ENCODE data around the gene PRDM12. TPM values are rescaled to one million over a fixed set of nuclear protein-coding genes. Genes with fewer than 3 reads are reported as not detected.

Gene PRDM12
- total and polyA plus RNA-seq, 9 donors: not detected

- no peak overlapping the region for H3K4me3 ChIP-seq (ENCODE audit: low read length)
- H3K4me1 ChIP-seq (ENCODE audit: control insufficient read depth, insufficient read depth, low read length): no peaks in the 10 kb centered on the region
- H3K36me3 ChIP-seq (ENCODE audit: control insufficient read depth, insufficient read depth, low read length): peaks cover 94% of the 10 kb centered on the region
- WGBS (ENCODE audit: insufficient coverage): 89% methylated on average over 22 of the region's 27 CpGs
- DNase-seq: no peak
- H3K27ac ChIP-seq (ENCODE audit: low read length): no peak overlapping the region
- no peaks in the 10 kb centered on the region for H3K27me3 ChIP-seq (ENCODE audit: control insufficient read depth, insufficient read depth, low read length)
- H3K9me3 ChIP-seq (replicated peaks; ENCODE audit: control insufficient read depth, low read depth, low read length): no peaks in the 10 kb centered on the region
Observed at GRCh38 chr9:130630506-130631330, 33.7 kb upstream of the PRDM12 start.

DNA sequence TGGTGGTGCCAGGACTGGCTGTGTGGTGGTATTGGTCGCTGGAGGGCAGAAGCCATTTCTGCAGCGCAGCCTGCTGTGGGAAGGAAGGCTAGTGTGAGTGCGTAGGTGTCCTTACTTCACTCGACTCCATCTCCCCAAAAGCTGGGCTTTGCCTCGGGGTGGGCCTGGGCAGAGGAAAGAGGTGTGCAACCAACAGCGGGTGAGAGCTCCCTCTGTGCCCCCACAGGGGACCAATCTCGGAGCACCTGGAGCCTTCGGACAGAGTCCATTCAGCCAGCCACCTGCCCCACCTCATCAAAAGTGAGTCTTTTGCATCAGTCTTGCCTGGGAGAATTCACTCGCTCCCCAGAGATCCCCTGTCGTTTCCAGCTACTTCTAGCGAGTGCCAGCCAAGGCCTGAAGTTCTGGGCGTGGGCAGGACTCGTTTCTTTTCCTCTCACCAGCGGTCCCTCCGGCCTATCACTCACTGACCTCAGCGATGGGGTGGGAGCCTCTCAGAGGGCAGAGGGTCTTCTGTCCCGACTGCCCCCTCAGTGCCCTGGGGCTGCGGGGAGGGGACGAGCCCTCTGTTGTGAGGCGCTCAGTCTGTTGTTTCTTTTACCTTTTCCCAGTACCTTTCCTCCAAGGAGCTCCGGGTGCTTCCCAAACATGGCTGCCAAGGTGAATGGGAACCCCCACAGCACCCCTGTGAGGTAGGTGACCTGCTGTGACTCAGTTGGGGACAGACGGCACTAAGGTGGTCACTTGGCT is 32.9 kb upstream of the PRDM12 start:
- WGBS (ENCODE audit: insufficient coverage): 87% methylated on average over 15 of the region's 22 CpGs
- Histone ChIP-seq H3K9me3 (replicated peaks; ENCODE audit: control insufficient read depth, low read depth, low read length) (no peaks in the 10 kb centered on the region), H3K4me1 (ENCODE audit: control insufficient read depth, insufficient read depth, low read length) (no peaks in the 10 kb centered on the region), H3K27ac (ENCODE audit: low read length) (no peak overlapping the region), H3K4me3 (ENCODE audit: low read length) (no peak overlapping the region), H3K27me3 (ENCODE audit: control insufficient read depth, insufficient read depth, low read length) (no peaks in the 10 kb centered on the region), H3K36me3 (ENCODE audit: control insufficient read depth, insufficient read depth, low read length) (peaks cover 94% of the 10 kb centered on the region)
- DNase-seq: no peak

DNA sequence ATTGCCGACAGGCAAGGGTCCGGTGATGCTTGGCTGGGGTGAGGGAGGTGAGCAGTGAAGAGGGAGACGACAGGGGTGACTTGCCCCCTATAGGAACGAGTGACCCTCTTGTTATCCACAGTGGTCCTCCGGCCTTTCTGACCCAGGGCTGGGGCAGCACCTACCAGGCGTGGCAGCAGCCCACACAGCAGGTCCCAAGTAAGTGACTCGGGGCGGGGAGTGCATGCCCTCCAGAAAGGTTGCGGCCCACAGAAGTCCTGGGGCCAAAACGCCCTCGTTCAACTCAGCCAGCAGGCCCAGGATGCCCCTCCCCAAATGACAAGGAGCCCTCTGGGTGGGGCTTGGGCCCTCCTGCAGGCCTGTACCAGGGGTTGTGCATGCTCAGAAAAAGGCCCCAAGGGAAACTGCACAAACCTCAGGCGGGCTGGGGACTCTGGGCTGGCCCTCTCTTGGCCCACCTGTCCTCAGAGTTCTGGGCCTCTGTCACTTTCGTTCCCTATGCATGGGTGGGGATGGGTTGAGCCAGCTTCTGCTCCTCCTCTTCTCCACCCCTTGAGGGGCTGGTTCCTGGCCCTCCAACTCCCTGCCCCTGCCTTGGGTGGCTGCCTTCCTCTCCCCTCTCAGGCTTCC is 32.2 kb upstream of the PRDM12 start:
- no peaks in the 10 kb centered on the region for H3K4me1 ChIP-seq (ENCODE audit: control insufficient read depth, insufficient read depth, low read length)
- H3K9me3 ChIP-seq (replicated peaks; ENCODE audit: control insufficient read depth, low read depth, low read length): no peaks in the 10 kb centered on the region
- H3K4me3 ChIP-seq (ENCODE audit: low read length): no peak overlapping the region
- H3K27me3 ChIP-seq (ENCODE audit: control insufficient read depth, insufficient read depth, low read length): no peaks in the 10 kb centered on the region
- no peak overlapping the region for H3K27ac ChIP-seq (ENCODE audit: low read length)
- DNase-seq: no peak
- H3K36me3 ChIP-seq (ENCODE audit: control insufficient read depth, insufficient read depth, low read length): peaks cover 92% of the 10 kb centered on the region
- WGBS (ENCODE audit: insufficient coverage): 84% methylated on average over 12 of the region's 13 CpGs

- H3K4me3 ChIP-seq (ENCODE audit: low read length): no peak overlapping the region
- H3K9me3 ChIP-seq (replicated peaks; ENCODE audit: control insufficient read depth, low read depth, low read length): no peaks in the 10 kb centered on the region
- WGBS (ENCODE audit: insufficient coverage): 94% methylated on average over 6 of the region's 7 CpGs
- H3K27me3 ChIP-seq (ENCODE audit: control insufficient read depth, insufficient read depth, low read length): no peaks in the 10 kb centered on the region
- no peaks in the 10 kb centered on the region for H3K4me1 ChIP-seq (ENCODE audit: control insufficient read depth, insufficient read depth, low read length)
- DNase-seq: no peak
- no peak overlapping the region for H3K27ac ChIP-seq (ENCODE audit: low read length)
- H3K36me3 ChIP-seq (ENCODE audit: control insufficient read depth, insufficient read depth, low read length): peaks cover 86% of the 10 kb centered on the region
Observed at GRCh38 chr9:130632841-130633240, 31.6 kb upstream of the PRDM12 start.

GRCh38 chr9:130633336-130634190 is 30.8 kb upstream of the PRDM12 start:
- Histone ChIP-seq H3K4me1 (ENCODE audit: control insufficient read depth, insufficient read depth, low read length) (no peaks in the 10 kb centered on the region), H3K27ac (ENCODE audit: low read length) (no peak overlapping the region), H3K4me3 (ENCODE audit: low read length) (no peak overlapping the region), H3K36me3 (ENCODE audit: control insufficient read depth, insufficient read depth, low read length) (peaks cover 79% of the 10 kb centered on the region), H3K9me3 (replicated peaks; ENCODE audit: control insufficient read depth, low read depth, low read length) (no peaks in the 10 kb centered on the region), H3K27me3 (ENCODE audit: control insufficient read depth, insufficient read depth, low read length) (no peaks in the 10 kb centered on the region)
- DNase-seq: no peak
- WGBS (ENCODE audit: insufficient coverage): 87% methylated on average over 11 of the region's 25 CpGs

- DNase-seq: no peak
- no peak overlapping the region for H3K27ac ChIP-seq (ENCODE audit: low read length)
- peaks cover 75% of the 10 kb centered on the region for H3K36me3 ChIP-seq (ENCODE audit: control insufficient read depth, insufficient read depth, low read length)
- no peak overlapping the region for H3K4me3 ChIP-seq (ENCODE audit: low read length)
- no peaks in the 10 kb centered on the region for H3K9me3 ChIP-seq (replicated peaks; ENCODE audit: control insufficient read depth, low read depth, low read length)
- no peaks in the 10 kb centered on the region for H3K27me3 ChIP-seq (ENCODE audit: control insufficient read depth, insufficient read depth, low read length)
- 84% methylated on average over 11 of the region's 14 CpGs for WGBS (ENCODE audit: insufficient coverage)
- peaks cover 3% of the 10 kb centered on the region for H3K4me1 ChIP-seq (ENCODE audit: control insufficient read depth, insufficient read depth, low read length)
Observed at GRCh38 chr9:130634191-130634768, 30.1 kb upstream of the PRDM12 start.

DNA sequence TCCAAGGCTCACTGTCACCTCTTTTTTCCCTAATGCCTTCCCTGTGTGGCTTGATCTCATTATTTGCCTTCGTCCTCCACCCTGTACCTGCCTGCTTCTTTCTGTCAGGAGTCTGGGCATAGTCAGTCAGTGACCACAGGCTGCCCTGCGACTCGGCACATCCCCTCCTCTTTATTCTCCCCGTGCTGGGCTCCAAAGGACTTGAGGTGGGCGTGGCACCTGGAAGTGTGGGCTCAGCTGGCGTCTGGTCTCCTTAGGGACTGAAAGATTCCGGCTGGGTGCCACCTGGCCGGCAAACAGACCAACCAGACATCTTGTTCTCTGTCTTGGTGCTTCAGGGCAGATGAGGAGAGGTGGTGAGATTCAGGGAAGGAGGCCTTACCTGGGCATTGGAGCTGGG is 29.6 kb upstream of the PRDM12 start:
- Histone ChIP-seq H3K27ac (ENCODE audit: low read length) (no peak overlapping the region), H3K9me3 (replicated peaks; ENCODE audit: control insufficient read depth, low read depth, low read length) (no peaks in the 10 kb centered on the region), H3K4me1 (ENCODE audit: control insufficient read depth, insufficient read depth, low read length) (peaks cover 3% of the 10 kb centered on the region), H3K4me3 (ENCODE audit: low read length) (no peak overlapping the region), H3K36me3 (ENCODE audit: control insufficient read depth, insufficient read depth, low read length) (peaks cover 69% of the 10 kb centered on the region), H3K27me3 (ENCODE audit: control insufficient read depth, insufficient read depth, low read length) (no peaks in the 10 kb centered on the region)
- 88% methylated on average over 7 of the region's 8 CpGs for WGBS (ENCODE audit: insufficient coverage)
- DNase-seq: no peak

- Histone ChIP-seq H3K27me3 (ENCODE audit: control insufficient read depth, insufficient read depth, low read length) (no peaks in the 10 kb centered on the region), H3K9me3 (replicated peaks; ENCODE audit: control insufficient read depth, low read depth, low read length) (no peaks in the 10 kb centered on the region), H3K27ac (ENCODE audit: low read length) (no peak overlapping the region), H3K4me3 (ENCODE audit: low read length) (no peak overlapping the region), H3K4me1 (ENCODE audit: control insufficient read depth, insufficient read depth, low read length) (peaks cover 3% of the 10 kb centered on the region), H3K36me3 (ENCODE audit: control insufficient read depth, insufficient read depth, low read length) (peaks cover 64% of the 10 kb centered on the region)
- DNase-seq: no peak
- 73% methylated on average over 3 of the region's 6 CpGs for WGBS (ENCODE audit: insufficient coverage)
Observed at GRCh38 chr9:130635306-130635705, 29.1 kb upstream of the PRDM12 start.

GRCh38 chr9:130635721-130636647 is 28.4 kb upstream of the PRDM12 start:
- Histone ChIP-seq H3K27ac (ENCODE audit: low read length) (no peak overlapping the region), H3K4me1 (ENCODE audit: control insufficient read depth, insufficient read depth, low read length) (peaks cover 3% of the 10 kb centered on the region), H3K36me3 (ENCODE audit: control insufficient read depth, insufficient read depth, low read length) (peaks cover 58% of the 10 kb centered on the region), H3K9me3 (replicated peaks; ENCODE audit: control insufficient read depth, low read depth, low read length) (no peaks in the 10 kb centered on the region), H3K27me3 (ENCODE audit: control insufficient read depth, insufficient read depth, low read length) (no peaks in the 10 kb centered on the region), H3K4me3 (ENCODE audit: low read length) (no peak overlapping the region)
- DNase-seq: no peak
- 88% methylated on average over 26 of the region's 33 CpGs for WGBS (ENCODE audit: insufficient coverage)

All from muscle of leg (tissue), 11 donors.